Measurements from ENCODE around the gene TMA7B.

The TMA7B gene

DNA sequence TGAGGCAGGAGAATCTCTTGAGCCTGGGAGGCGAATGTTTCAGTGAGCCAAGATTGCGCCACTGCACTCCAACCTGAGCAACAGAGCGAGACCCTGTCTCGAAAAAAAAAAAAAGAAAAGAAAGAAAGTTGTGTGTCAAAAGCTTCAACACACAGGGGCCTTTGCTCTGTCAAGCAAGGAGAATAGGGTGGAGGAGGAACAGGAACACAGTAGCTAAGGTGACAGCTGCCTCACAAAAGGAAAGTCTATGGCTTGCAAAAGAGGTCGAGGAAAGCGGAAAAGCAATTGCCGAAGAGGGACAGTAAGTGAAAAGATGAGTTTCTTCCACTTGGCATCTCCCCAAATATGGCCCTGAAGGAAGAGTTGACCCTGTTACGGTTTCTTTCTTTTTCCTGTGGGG, 26.5 kb upstream of the TMA7B start:
- no peak for DNase-seq

DNA sequence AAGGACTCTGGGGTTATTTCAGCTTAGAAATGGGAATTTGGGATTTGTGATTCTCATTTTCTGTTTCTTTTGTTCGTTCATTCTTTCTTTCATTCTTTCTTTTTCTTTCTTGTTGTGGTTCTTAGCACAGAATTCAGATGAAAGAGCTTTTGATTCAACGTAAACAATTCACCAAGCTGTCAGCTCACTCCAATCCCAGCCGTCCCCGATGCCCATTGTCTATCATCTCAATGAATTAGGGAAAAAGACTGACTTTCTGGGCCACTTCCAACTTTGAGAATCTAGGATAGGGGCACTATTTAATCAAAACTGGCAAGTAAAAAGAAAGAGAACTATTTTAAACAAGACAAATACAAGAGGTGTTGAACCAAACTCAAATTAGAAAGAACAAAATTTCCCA, 25.1 kb upstream of the TMA7B start:
- no peak for DNase-seq

DNA sequence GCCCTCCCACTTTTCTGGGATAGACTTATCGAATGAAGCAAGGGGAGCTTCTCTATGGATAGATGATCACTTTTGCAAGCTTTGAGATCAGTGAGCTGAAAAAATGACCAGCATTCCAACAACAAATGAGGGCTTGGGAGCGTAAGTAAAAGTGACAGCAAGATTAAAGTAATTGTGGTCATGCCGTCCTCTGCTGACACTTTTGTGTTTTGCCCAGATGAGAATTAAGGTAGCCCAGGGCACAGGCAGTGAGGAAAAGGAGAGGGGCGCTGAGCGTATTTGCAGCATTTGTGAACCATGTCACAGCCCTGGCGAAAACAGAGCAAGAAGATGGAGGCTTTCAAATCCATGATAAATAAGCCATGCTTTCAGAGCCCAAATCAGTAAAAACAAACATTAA, 24.6 kb upstream of the TMA7B start:
- no peak for DNase-seq

DNA sequence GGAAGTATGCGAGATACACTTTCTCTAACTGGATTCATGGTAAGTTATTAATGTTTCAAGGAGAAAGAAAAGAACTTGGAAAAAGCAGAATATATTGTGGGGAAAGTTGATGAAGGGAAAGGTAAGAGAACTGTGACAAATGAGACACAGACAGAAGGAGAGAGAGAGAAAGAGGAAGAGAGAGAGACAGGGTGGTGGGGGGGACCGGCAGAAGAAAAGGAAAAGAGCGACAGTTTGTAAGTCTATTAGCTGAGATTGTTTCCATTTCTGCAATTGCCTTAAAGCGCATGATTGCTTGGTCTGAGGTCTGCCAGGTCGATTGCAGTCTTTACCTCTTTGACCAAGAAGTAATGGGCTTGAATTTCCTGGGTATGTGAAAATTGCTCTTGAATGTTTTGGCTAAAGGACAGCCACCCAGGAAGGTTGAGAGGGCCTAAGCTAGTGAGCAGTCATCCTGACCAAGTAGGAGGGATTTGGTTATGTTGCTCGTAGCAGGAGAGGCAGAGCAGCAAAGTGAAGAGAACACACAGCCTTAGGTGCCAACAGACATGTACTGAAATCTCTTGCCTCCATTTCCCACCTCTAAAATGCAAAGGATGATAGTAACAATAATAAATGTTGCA, 23.6 kb upstream of the TMA7B start:
- no peak for DNase-seq

DNA sequence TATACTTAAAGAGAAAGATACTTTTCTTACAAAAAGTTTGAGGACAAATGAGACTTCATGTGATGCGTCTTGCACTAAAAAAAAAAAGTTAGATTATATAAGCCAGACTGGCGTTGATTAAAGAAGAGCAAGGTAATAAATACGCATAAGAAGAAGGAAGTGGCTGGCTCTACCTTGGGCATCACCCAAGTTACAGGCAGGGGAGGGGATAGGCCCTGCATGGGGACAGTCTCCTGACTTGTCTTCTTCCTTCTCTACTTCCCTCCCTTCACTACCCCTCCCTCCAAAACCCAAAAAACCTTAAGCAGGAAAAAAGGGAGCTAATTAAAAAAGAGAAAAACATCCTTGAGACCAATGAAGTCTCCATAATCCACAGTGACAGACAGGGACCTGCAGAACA, 22.3 kb upstream of the TMA7B start:
- no peak for DNase-seq

DNA sequence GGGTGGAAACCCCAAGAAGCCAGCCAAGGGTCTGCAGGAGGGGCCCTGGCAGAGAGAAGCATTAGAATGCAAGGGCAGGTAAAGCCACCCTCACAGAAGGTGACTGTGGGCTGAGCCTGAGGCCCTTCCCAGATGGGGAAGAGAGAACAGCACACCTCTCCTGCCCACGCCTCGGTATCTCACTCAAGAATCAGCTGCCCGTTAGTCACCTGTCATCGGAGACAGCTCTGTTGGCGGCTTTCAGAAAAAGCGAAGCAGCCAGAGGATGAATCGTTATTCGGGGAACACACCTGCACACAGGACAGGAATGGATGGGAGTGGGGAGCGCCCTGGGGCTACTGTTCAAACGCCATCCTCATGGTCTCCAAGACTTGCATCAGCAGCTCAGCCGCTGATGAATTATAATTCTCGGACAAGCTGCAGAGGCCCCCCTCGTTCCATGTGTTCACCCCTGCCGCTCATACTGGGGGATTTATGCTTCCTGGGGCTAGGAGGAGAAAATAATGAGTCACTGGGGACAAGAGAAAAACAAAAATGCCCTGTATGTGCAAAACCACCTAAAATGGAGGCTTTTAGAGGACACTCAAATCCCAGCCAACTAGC, 21.6 kb upstream of the TMA7B start:
- peak; percentile 62 for DNase-seq

DNA sequence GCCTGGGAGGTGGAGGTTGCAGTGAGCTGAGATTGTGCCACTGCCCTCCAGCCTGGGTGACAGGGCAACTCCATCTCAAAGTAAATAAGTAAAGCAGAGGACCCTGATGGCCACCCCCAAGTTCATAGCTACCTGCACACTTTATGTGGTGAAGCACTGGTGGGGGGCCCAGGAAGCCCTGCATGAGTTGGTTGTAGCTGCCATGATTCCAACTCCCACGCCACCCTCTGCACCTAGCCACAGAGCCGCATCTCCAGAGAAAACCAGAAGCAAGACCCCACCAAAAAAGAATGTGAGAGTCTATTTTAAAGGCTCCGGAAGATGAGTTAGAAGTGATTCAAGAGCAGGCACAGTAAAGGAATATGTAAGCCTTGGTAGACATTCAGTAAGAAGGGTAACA, 20.4 kb upstream of the TMA7B start:
- no peak for DNase-seq

DNA sequence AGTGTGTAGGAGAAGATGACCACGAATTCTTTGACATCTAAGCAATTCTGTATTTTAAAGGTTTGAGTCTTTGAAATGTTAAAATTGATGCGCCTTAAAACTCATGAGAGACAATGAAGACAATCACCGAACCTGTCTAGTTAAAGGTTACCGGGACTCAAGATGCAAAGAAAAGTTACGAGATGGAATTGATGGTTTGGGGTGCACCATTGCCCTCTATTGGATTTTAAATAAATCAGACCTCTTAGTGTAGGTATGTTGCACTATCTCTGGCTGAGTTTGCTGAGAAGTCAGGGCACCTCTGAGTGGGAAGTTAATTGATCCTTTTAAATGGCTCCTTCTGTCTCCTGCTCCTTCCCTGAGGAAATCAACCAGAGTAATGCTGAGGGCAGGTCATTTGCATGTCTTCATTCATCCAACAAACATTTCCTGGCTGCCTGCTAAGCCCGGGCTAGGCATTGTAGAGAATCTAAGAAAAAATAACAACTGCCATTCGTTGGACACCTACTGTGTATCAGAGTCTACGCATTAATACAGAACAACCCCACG, 19.4 kb upstream of the TMA7B start:
- no peak for DNase-seq

DNA sequence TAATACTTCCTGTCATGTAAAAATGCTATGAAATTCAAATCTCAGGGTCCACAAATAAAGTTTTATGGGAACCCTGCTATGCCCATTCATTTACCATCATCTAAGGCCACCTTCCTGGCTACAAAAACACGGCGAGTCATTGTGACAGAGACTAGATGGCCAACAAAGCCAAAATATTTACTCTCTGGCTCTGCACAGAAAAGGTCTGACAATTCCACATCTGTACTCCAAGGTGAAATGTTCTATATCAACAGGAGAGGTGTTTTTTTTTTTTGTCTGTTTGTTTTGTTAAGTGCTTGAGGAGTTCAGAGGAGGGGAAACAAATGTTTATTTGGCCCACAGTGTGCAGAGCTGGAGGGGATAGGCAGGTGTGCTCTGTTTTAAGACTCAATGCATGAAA, 18.6 kb upstream of the TMA7B start:
- DNase-seq = no peak

DNA sequence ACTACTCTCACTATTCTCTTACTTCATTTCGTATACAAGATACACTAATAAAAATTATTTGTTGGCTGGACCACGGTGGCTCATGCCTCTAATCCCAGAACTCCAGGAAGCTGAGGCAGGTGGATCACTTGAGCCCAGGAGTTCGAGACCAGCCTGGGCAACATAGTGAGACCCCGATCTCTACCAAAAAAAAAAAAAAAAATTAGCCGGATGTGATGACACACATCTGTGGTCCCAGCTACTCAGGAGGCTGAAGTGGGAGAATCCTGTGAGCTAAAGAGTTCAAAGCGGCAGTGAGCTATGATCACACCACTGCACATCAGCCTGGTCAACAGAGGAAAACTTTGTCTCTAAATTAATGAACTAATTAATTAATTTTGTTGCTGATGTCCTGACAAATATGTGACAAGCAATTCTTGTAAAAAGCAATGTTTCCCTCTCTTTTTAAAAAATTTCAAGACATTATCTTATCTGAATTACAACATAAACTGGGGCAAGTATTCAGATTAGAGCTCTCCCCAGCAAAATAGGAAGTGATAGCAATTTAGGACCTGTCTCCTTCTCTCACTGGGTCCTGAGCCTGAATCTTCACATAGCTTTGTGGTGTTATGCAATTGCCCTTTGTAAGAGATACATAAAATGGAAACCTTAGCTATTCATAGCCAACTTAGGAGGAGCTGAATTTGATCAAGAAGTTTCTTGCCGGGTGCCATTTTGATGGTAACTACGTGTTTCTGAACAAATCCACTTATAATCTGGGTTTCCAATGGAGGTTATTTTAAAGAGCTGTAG, 17.6 kb upstream of the TMA7B start:
- DNase-seq = no peak

DNA sequence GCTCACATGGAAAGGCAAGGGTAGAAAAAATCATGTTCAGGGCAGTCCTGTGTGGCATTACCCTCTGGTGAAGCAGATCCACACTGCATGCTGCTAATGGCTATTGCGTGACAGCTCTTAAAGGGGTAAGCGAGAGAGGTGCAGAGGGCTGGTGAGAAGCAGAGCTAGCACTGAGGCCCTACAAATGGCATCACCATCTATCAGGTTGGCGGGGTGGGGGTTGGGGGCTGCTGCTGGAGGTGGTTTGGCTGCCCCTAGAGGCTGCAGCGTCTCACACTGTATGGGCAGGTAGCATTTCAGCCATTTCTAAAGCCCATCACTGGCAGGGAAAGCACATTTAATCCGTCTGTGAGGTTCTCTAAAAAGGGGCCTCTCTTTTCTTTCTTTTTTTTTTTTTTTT, 16.9 kb upstream of the TMA7B start:
- DNase-seq = no peak

DNA sequence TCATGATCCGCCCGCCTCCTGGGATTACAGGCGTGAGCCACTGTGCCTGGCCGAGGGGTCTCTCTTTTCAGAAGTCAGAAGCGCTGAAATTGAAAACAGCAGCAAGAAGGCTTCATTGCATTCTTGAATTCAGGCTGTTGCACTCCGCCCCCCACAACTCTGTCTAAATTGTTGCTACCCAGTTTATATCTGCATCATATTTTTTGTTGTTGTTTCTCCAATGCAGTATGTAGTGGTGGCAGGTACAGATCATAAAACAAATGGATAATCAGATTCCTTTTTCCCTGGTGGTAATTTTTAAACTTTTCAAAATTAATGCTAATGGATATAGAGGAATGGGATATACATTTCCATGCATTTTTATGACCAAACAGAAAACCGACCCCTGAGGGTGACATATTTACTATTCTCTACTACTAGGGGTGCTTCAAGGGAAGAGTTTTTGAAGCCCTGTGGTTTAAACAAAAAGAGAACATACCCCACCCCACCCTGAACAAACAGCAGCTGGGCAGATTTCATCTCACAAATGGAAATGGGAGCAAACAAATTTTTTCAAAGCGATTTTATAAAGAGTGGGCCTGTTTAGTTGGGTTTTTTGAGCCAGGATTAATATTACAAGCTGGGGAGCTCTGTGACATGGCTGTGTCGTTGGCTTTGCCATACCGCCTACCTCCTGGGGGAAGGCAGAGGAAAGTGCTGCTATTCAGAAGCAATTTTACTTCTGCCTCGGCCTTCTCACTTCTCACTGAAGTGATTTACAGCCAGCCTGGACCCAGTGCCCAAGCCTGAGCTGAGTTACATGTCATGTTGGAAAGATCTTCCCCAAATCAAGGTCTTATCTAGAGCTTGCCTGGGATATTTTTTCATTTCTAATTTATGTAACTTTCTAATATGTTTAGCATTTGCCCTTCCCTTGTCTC, 16.0 kb upstream of the TMA7B start:
- no peak for DNase-seq

DNA sequence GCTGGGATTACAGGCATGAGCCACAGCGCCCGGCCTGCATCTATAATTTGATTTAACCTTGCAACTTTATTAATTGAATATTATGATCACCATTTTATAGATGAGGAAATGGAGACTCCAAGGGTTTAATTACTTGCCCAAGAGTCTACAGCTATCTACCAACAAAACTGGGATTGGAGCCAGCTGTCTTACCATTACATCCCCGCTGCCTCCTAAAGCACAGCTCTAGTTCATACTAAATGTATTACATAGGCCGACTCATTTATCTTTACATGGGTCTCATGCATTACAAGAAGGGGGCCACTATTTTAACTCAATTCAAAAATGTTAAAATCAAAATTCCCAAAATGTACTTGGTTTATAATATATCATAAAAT, 14.1 kb upstream of the TMA7B start:
- no peak for DNase-seq

DNA sequence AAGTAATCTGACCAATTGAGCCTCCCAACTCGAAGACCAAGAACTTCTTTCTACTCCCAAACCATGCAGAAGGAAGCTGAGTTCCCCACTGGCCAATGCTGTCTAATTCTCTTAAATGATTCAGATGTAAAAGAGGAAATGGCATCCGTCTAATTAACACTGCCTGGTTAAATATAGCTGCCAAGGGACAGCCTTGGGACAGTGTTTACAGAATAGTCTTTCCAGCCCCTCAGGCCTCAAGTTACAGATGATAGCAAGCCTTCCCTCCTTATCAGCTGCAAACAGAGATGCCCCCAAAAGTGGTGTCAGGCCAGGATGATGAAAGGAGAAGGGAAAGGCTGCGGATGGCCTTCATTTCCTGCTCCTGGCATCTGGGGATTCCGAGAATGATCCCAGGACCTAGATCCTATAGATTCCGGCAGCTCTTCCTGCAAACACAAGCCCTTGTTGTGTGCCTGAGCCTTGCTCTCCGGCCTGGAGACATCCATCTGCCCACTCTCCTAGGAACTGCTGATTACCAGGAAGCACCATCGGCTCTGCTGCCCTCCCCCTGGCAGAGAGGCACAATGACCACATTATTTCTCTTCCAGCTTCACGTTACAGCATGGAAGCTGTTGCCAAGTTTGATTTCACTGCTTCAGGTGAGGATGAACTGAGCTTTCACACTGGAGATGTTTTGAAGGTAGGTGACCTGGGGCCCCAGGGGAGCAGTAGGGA, 13.5 kb upstream of the TMA7B start:
- DNase-seq = no peak

DNA sequence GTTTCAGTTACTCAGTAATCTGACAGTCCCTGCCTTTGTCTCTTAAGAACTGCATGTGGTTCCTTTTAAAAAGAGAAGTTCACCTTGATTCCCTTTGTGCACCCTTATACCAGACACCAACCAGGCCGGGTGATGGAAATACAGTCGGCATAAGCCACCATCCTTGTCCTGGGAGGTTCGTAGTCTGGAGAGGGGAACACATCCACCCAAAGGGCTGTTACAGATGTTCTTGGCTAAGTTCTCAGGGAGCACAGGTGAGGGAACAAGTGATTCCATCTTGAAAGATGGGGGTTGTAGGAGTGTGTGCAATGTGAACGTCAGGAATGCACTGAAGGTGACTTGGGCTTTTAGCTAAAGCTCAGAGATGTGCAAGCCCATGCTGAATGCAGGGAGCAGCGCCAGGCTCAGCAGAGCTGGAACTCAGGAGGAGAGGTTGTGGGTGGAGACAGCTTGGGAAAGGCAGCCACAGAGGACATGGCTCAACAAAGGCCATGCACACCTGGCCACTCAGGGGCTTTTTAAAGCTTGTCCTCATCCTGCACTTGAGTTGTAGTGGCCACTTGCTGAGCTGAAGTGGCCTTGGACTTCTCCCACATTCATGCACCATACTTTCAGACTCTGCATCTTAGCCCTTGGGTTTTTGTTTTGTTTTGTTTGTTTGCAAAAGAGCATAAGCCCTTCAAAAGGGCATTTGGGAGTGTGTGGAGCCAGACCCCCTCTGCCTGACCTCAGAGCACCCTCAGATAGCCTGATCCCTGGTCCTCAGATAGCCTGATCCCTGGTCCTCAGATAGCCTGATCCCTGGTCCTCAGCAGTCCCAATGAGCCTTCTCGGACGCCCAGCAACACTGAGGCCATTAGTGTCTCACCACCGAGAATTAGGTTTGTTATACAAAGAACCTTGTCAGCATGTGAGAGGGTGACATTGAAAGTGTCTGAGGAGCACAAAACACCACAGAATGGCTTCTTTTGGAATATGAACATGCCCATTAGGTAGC, 12.7 kb upstream of the TMA7B start:
- no peak for DNase-seq

DNA sequence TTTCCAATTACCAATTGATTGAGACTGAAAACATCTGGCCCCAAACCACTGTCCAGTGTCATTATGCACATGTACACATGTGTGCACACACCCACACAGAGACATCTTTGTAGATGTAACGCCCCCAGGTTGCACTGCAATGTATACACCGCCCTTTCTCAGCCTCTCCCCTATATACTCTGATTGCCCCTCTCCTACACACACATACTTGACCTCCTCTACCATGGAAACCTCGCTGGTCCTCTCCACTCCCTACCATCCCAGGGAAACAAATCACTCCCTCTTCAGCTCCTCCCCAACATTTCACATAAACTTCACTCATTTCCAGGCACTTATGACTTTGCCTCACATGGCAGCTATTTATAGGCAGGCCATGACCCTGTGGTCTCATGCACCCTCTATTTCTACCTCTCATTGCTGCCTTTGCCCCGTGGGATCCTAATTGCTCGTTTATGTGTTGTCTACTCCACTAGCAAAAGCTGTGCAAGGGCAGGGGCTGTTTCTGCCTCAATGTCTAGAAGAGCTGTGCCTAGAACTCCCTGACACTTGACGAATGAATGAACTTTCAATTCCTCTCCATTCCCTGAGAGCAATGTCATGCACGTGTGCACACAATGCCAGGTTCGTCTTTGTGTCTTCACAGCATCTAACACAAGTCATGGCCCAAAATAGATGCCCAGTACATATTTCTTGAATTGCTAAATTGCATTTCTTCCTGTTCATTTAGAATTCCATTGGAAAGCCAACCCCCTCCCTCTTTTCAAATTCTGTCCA, 10.0 kb upstream of the TMA7B start:
- no peak for DNase-seq

DNA sequence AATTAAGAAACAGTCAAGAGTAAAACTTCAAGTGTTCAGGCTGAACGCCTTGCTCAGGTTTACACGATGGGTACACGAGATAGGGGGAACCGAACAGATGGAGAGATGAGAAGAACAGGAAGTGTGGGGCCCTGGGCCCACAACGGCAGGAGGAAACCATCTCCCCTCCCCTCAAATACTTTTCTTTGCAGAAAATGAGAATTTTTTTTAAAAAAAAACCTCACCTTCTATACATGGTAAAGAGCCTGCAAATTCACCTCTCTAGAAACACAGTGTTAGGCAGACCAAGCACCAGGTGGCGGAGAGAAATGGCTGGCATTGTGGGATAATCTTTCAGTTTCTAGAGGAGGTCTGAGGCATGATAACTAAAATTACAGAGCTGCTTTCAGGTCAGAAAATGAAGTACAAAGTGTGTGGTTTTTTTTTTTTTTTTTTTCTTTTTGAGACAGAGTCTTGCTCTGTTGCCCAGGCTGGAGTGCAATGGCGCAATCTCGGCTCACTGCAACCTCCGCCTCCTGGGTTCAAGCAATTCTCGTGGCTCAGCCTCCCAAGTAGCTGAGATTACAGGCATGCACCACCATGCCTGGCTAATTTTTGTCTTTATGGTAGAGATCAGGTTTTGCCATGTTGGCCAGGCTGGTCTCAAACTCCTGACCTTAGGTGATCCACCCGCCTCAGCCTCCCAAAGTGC, 8.4 kb upstream of the TMA7B start:
- DNase-seq = peak; percentile 42

DNA sequence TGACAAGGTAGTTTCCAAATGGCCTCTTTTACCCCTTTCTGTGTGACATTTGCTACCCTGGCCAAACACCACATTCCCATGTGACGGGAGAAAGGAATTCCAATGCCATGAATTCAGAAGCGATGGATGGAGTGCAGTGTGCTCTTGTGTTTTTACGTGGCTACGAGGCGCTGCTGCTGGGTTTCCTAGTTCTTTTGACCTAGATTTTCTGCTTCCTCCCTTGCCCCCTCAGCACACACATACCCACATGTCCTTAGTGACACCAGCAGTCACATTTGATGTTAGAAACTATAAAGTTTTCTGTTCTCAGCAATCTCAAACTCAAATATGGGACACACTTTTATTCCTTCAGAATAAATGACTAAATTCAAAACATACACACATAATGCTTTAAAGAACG, 7.8 kb upstream of the TMA7B start:
- DNase-seq = no peak

DNA sequence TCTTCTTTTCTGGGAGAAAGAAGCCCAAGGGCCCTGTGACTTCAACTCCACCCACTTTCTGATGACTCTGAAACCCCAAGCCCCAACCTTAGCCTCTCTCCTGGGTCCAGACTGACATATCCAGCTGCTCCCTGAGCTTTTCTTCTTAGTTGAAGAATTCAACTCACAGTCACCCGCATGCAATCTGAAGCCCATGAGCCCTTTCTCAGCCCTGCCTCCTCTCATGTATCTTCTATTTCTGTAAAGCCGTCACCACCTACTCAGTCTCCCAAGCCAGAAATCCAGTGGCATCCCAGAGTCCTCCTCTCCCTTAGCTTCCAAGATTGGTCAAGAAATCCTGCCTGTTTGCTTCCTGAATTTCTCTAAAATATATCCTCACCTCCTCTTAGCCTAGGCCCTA, 7.1 kb upstream of the TMA7B start:
- no peak for DNase-seq

DNA sequence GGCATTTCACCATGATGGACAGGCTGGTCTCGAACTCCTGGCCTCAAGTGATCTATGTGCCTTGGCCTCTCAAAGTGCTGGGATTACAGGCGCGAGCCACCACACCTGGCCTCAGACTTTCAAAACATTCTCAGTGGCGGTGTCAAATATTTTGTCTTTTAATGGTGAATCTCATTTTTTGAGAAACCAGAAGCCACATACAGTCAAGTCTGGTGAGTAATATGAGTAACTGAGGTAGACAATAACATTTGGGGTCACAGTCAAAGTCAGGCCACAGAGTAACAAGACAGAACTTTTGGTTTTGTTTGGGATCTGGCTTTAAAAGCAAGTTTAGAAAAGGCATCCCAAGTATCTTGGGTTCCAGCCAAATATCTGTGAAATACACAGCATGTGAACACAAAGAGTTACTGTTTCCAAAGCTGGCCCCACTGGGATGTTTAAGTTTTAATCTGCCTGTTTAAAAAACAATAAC, 5.6 kb upstream of the TMA7B start:
- no peak for DNase-seq
